ENCODE measurements around the gene NRDC.
A peak's percentile ranks its signal among the peaks of the same experiment; 100 is the strongest.

The NRDC gene, protein sequence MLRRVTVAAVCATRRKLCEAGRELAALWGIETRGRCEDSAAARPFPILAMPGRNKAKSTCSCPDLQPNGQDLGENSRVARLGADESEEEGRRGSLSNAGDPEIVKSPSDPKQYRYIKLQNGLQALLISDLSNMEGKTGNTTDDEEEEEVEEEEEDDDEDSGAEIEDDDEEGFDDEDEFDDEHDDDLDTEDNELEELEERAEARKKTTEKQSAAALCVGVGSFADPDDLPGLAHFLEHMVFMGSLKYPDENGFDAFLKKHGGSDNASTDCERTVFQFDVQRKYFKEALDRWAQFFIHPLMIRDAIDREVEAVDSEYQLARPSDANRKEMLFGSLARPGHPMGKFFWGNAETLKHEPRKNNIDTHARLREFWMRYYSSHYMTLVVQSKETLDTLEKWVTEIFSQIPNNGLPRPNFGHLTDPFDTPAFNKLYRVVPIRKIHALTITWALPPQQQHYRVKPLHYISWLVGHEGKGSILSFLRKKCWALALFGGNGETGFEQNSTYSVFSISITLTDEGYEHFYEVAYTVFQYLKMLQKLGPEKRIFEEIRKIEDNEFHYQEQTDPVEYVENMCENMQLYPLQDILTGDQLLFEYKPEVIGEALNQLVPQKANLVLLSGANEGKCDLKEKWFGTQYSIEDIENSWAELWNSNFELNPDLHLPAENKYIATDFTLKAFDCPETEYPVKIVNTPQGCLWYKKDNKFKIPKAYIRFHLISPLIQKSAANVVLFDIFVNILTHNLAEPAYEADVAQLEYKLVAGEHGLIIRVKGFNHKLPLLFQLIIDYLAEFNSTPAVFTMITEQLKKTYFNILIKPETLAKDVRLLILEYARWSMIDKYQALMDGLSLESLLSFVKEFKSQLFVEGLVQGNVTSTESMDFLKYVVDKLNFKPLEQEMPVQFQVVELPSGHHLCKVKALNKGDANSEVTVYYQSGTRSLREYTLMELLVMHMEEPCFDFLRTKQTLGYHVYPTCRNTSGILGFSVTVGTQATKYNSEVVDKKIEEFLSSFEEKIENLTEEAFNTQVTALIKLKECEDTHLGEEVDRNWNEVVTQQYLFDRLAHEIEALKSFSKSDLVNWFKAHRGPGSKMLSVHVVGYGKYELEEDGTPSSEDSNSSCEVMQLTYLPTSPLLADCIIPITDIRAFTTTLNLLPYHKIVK

DNA sequence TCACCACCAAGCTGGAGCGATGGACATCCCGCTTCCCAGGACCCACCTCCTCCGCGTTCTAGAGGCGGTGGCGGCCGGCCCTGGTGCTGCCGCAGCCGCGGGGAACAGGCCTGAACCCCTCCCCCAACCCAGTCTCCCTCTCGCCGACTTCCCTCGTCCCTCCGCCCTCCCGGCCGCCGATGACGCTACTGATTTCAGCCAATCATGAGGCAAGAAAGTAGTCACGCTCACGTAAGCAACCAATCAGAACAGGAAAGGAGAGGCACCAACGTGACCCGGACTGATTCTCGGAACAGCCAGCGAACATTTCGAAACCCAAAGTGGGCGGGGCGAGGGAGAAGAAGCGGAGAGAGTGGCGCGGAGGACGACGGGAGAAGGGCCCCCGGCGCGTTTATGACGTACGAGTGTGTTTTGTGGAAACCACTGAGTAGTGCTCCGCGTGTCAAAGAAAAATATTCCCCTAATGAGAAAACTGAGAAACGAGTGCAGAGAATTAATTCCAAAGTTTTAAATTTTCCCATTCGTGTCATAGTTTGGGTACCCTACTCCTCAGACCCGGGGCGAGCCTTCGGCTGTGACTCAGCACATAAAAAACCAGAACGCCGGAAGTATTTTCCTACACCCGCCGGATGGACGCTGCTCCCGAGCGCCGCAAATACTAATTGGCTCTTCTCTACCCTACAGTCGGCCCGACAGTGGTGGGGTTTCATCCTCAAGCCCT lies at the start of gene NRDC:
Gene NRDC, minus strand, starts transcription at position 112 of the 721 bp plus-strand sequence. CDS start 112 bp downstream, outside the sequence.
- DNase-seq (ENCODE audit: low read depth): peak; percentile 100

- DNase-seq (ENCODE audit: low read depth): peak; percentile 62
These were observed 48.5 kb upstream of the NRDC start for GRCh38 chr1:51927029-51927428.

DNA sequence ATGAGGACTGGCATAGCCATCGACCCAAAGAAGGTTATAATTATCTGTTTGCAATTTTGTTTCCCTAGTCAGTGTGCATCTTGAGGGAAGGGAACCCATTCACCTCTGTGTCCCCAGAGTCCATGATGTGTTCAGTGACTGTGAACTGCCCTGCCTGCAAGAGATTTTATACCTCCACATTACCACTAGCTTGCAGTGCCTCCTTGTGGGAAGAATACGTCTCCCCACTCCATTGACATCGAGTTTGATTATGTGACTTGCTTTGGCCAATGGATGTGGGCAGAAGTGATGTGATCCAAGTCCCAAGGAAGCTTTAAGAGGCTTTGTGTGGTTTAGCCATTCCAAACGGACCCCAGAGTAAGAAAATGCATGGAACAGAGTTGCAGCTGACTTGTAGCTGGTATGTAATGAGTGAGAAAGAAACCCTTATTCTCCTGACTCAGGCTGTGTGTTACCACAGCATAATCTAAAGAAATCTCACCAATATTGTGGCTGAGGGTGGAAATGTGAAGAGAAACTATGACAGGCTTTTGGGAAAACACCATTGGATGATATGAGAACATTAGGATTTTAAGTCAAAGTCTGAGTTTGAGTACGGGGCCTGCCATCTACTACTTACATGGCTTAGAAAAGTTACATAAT lies 47.8 kb upstream of the NRDC start:
- DNase-seq (ENCODE audit: low read depth): peak; percentile 56

- peak; percentile 92 for DNase-seq (ENCODE audit: low read depth)
These were observed 45.9 kb upstream of the NRDC start for GRCh38 chr1:51924455-51924854.

DNA sequence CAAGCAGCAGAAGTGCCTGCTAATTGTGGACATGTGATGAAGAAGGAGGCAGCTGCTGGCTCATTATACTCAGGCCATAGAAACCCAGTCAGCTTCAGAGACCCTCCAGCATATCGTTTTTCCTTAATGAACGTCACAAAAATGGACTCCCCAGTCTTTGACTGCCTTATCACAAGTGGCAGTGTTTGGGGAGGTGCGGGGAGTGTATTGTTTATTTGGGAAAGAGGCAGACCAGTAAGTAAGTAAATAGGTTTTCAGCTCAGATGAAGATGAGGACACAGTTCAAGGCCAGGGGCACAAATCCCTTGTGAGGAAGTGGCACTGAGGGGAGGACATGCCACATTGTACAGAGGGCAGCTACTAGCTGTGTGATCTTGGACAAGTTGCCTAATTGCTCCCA lies 43.5 kb upstream of the NRDC start:
- DNase-seq (ENCODE audit: low read depth): no peak

- DNase-seq (ENCODE audit: low read depth): no peak
These were observed 41.6 kb upstream of the NRDC start for GRCh38 chr1:51920130-51920529.

DNA sequence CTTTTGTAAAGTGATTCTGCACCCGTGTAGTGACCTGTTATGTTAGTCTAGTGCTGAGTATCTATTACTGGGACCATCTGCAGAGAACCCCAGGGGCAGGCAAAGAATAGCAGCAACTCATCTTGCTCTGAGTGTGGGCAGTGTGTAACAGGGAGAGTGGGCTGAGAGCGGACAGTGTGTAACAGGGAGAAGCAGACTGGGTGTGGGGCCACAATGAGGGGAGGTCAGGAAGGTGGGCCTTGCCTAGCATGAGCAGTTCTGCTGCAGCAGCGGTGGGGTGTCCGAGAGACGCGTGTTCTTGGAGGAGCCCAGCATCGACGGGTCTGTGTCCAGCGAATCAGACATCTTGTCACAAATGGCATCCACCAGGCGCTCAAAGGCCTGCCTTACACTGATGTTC lies 41.2 kb upstream of the NRDC start:
- DNase-seq (ENCODE audit: low read depth): no peak

- peak; percentile 60 for DNase-seq (ENCODE audit: low read depth)
These were observed 38.3 kb upstream of the NRDC start for GRCh38 chr1:51916587-51917405.

DNA sequence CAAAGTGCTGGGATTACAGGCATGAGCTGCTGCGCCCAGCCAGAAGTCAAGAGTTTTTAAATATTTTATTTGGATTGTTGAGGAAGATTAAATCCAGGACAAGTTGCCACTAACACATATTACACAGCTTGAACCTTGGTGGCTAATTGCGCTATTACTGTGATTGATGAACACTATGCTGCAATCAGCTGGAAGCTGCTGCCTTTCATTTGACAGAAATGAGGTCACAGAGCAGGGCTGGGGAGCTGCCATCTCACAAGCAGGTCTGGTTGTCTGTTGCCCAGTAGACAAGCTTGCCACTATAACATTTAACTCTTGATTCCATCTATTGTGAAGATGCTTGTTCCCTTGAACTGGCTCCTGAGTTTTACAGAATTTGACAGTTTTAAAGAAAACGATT lies 37.4 kb upstream of the NRDC start:
- DNase-seq (ENCODE audit: low read depth): no peak

- no peak for DNase-seq (ENCODE audit: low read depth)
These were observed 34.4 kb upstream of the NRDC start for GRCh38 chr1:51912881-51913280.

- DNase-seq (ENCODE audit: low read depth): no peak
These were observed 31.9 kb upstream of the NRDC start for GRCh38 chr1:51910221-51911000.

DNA sequence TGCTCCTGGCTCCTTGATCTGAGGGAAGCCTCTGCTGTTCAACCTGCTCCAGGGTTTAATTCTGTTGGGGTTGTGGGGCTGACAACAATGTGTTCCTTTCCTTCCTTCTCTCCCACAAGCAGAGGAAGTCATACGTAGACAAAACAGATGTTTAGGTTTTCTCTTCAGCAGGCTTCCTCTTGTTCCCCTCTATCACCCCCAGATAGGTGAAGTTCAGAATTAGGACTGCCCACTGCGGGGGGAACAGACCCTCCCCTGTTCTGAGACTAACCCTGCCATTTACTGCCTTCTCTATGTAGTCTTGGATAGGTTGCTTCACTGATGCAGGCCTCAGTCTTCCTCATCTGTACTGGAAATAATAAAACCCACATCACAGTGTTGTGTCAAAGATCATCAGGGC lies 30.0 kb upstream of the NRDC start:
- DNase-seq (ENCODE audit: low read depth): no peak

DNA sequence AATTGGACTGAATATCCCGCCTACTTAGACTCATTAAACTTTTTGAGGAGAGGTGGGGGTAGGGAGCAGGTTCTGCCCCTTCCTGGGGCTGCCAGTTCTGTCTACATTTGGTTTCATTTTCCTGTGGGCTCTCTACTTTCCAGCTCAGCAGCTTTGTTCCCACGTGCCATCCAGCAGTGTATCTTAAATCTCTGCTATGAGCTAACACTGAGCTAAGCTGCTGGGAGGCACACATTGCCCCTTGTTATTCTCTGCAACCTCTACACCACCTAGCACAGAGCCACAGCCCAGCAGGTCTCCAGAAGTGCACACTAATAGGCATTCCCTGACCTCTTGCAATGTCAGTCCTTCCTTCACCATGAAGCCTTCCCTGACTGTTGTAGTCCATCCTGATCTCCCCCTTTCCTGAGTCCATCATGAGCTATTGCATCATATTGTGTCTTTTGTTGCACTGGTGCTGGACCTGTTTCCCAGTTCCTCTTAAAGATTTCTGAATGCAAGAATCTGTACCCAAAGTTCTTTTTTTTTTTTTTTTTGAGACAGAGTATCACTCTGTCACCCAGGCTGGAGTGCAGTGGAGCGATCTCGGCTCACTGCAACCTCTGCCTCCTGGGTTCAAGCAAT lies 28.7 kb upstream of the NRDC start:
- DNase-seq (ENCODE audit: low read depth): no peak

DNA sequence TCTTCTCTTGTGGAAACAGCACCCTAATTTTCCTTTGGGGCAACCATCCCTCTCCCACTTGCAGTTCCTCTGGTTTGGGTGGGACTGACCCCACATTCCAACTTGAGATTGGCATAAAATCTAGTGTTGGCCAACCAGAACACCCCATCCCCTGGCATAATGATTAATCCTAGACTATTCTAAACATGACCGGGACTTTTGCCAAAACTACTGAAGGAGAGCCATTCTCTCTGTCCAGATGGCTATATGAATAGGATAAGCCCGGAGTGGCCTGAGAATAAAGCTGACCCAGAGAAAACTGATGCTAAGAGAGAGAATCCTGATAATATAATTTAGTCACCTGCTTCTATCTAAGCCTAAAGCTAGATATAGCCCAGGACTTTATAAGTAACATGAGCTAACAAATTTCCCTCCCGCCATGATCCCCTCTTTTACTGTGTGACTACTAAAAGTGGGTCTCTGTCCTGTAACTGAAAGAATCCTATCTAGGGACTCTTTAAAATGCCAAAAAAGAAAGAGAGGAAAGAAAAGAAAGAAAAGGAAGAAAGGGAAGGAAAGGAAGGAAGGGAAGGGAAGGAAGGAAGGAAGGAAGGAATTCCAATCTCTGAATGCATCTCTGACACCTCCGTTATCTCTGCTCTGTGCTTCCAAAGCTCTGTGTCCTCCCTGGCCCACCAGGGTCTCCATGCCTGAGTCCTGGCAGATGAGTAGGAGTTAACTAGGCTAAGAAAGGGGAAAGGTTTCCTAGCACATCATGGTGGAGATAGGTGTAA lies 28.0 kb upstream of the NRDC start:
- peak; percentile 80 for DNase-seq (ENCODE audit: low read depth)

DNA sequence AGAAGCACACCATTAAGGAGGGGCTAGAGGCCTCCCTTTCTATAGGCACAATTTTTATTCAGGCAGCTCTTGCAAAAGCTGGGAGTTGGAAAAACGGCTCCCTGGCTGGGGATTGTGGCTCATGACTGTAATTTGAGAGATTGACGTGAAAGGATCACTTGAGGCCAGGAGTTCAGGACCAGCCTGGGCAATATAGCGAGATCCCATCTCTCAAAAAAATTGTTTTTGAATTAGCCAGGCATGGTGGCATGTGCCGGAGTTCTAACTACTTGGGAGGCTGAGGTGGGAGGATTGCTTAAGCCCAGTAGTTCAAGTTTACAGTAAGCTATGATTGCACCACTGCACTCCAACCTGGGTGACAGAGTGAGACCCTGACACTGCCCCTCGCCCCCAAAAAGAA lies 23.9 kb upstream of the NRDC start:
- no peak for DNase-seq (ENCODE audit: low read depth)

DNA sequence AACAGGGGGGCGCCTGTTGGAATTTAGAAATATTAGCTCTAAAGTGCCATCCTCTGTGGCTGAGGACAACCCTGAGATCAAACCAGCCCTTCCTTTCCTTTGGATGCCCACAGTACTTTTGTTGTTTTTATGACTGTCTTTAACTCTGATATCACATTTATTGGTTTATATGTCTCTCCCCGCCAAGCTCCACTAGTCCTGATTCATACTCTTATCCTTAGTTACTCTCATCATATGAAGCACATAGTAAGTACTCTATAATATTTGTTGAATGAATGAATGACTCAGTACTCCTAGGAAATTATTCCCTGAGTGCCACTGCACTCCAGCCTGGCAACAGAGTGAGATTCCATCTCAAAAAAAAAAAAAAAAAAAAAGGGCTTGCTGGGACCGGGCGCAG lies 22.6 kb upstream of the NRDC start:
- no peak for DNase-seq (ENCODE audit: low read depth)

DNA sequence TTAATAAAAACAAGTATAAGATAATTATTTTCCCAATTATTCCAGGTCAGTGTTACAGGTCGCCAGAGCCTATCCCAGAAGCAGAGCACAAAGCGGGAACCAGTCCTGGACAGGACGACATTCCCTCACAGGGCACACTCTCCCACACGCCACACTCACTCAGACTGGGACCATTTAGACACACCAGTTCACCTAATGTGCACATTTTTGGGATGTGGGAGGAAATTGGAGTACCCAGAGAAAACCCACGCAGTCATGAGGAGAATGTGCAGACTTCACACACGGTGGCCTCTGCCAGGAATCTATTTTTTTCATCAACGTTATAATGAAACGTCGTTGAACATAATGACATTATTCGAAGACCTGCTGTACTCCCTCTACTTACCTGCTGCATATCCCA lies 20.5 kb upstream of the NRDC start:
- no peak for DNase-seq (ENCODE audit: low read depth)

GRCh38 chr1:51898090-51898734 lies 19.7 kb upstream of the NRDC start:
- peak; percentile 96 for DNase-seq (ENCODE audit: low read depth)
